Measurements from ENCODE around the gene AHSA1. TPM values are rescaled to one million over a fixed set of nuclear protein-coding genes. Genes with fewer than 3 reads are reported as not detected.

Gene AHSA1
- total RNA-seq, 4 donors from 2014 or later = 111 to 132 (median 116) TPM

DNA sequence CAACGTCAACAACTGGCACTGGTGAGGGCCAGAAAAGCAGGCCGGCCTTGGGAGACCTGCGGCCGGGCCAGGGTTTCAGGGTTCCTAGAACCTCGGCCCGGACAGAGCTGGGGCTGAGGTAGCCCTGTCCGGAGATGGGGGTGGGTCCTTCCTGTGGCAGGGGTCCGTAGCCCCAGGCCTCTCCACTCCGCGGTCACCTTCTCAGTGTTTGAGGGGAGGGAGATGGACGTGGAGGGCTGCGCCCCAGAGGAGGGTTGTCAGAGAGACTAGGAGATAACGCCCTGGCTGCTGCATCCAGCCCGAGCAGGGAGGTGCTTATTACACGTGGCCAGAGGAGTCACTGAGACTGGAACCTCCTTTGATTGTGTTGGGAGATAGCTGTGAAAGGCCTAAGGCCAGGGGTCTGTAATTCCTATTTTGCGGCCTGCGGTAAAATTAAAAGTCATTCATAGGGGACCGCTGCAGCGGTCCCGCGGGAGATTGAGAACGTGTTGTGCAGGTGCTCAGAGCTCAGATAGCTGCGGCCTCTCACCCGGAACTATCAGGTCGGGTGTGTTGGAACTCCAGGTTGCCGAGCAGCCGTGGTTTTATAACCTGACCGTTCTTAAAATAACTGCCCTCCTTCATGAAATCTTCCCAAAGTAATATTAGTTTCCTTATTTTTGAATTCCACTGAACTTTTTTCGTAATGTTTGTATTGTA lies 507 bp downstream of the AHSA1 start:
- TF ChIP-seq EP300 (IDR thresholded peaks at IDR 0.05) = no peak
- no peak for TF ChIP-seq POLR2AphosphoS5 (IDR thresholded peaks at IDR 0.05)
- TF ChIP-seq, protein P1, sequence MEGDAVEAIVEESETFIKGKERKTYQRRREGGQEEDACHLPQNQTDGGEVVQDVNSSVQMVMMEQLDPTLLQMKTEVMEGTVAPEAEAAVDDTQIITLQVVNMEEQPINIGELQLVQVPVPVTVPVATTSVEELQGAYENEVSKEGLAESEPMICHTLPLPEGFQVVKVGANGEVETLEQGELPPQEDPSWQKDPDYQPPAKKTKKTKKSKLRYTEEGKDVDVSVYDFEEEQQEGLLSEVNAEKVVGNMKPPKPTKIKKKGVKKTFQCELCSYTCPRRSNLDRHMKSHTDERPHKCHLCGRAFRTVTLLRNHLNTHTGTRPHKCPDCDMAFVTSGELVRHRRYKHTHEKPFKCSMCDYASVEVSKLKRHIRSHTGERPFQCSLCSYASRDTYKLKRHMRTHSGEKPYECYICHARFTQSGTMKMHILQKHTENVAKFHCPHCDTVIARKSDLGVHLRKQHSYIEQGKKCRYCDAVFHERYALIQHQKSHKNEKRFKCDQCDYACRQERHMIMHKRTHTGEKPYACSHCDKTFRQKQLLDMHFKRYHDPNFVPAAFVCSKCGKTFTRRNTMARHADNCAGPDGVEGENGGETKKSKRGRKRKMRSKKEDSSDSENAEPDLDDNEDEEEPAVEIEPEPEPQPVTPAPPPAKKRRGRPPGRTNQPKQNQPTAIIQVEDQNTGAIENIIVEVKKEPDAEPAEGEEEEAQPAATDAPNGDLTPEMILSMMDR (IDR thresholded peaks at IDR 0.05) = no peak
- Histone ChIP-seq H3K27me3 (no peaks in the 10 kb centered on the region), H3K4me3 (peak overlapping the region; percentile 87 to 99 (median 90)), H3K27ac (replicated peaks in 1 of 4) (peak overlapping the region; percentile 91 to 99 (median 92)), H3K9me3 (no peaks in the 10 kb centered on the region), H3K36me3 (peaks cover 36 to 43% (median 41%) of the 10 kb centered on the region in 4 donors), H3K4me1 (peaks cover 25 to 59% (median 34%) of the 10 kb centered on the region in 4 donors)
- intact Hi-C loops (cut with DNase I) = loop anchor here (2.0 to 5.0 kb wide), 6 partner anchors 81 to 264 kb away; partner anchors contain the start of genes ALKBH1, GSTZ1, POMT2 and SAMD15
- WGBS = under 1% methylated on average over 21 of the region's 29 CpGs
- DNase-seq (ENCODE audit: extremely low spot score) = no peak

DNA sequence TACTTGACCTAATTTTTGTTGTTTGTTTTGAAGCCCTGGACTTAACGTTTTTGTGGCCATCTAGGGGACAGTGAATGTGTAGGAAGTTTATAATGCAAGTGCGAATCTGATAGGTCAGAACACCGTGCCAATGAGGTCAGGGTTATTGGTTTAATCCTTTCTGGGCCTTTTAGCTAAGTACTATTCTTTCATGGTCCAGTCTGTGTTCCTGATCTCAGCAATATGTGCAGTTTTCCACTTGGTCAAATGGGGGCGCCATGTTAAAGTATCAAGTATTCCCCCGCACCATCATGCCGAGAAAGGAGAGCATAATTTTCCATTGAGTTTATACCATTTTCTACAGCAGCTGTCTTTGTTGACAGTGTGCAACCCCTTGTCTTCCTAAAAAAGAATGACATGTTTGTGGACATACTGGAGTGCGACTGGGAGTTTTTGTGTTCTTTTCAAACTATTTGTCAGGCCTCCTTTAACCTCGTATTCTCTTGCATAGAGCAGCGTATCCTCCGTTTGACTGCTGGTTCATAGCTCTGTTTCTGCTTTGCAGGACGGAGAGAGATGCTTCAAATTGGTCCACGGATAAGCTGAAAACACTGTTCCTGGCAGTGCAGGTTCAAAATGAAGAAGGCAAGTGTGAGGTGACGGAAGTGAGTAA lies 1.3 kb downstream of the AHSA1 start:
- Histone ChIP-seq H3K27me3 (no peaks in the 10 kb centered on the region), H3K27ac (replicated peaks in 1 of 4) (peak overlapping the region in 3 of 4 donors; percentile 92 to 99 (median 92)), H3K4me3 (peak overlapping the region; percentile 87 to 99 (median 90)), H3K4me1 (peaks cover 25 to 59% (median 34%) of the 10 kb centered on the region in 4 donors), H3K36me3 (peaks cover 43 to 48% (median 47%) of the 10 kb centered on the region in 4 donors), H3K9me3 (no peaks in the 10 kb centered on the region)
- TF ChIP-seq POLR2A (IDR thresholded peaks at IDR 0.05; ENCODE audit: low read depth) = no peak
- TF ChIP-seq, protein P1 (IDR thresholded peaks at IDR 0.05) = peak; percentile 41 to 58 (median 57)
- DNase-seq (ENCODE audit: extremely low spot score) = no peak
- 32% methylated on average over 13 of the region's 13 CpGs for WGBS
- intact Hi-C loops (cut with DNase I) = loop anchor here (2.0 to 5.0 kb wide), 6 partner anchors 82 to 263 kb away; partner anchors contain the start of genes ALKBH1, GSTZ1, POMT2 and SAMD15

DNA sequence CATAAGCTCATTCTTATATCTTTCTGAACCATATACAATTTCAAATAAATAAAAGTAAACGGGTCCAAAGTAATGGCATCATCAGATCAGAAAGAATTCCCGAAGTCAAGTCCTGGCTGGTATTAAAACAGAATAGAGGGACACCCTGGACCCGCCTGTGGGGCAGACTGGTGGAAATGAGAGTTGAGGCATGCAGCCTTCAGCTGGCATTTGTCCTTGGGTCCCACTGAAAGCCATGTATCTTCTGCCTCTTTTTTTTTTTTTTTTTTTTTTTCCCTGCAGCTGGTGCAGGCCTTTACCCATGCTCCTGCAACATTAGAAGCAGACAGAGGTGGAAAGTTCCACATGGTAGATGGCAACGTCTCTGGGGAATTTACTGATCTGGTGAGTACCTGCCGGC lies 9.9 kb downstream of the AHSA1 start:
- TF ChIP-seq EP300 (IDR thresholded peaks at IDR 0.05) (no peak), POLR2A (IDR thresholded peaks at IDR 0.05; ENCODE audit: low read depth) (no peak), POLR2AphosphoS5 (IDR thresholded peaks at IDR 0.05) (no peak)
- TF ChIP-seq, protein P1 (IDR thresholded peaks at IDR 0.05) = no peak
- Histone ChIP-seq H3K36me3 (peaks cover 61 to 76% (median 71%) of the 10 kb centered on the region in 4 donors), H3K27ac (replicated peaks in 1 of 4) (no peak overlapping the region), H3K27me3 (no peaks in the 10 kb centered on the region), H3K4me1 (no peaks in the 10 kb centered on the region), H3K9me3 (no peaks in the 10 kb centered on the region), H3K4me3 (no peak overlapping the region)
- no peak for DNase-seq (ENCODE audit: extremely low spot score)
- WGBS = 89% methylated on average over 5 of the region's 5 CpGs
- intact Hi-C loops (cut with DNase I) = no loop called here

DNA sequence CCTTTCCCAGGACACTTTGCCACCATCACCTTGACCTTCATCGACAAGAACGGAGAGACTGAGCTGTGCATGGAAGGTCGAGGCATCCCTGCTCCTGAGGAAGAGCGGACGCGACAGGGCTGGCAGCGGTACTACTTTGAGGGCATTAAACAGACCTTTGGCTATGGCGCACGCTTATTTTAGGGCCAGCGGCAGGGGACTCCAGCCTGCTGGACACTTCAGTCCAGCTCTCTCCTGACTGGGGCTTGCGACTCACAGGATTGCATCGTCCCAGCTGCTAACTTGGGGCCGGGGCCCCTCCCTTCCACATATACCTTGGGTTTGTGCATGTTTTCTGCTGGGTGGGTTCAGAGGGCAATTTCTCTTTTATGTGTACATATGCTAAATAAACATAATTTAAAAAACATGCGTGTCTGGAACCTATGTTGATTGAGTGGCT lies 11.2 kb downstream of the AHSA1 start:
- intact Hi-C loops (cut with DNase I) = no loop called here
- 95% methylated on average over 7 of the region's 14 CpGs for WGBS
- DNase-seq (ENCODE audit: extremely low spot score) = no peak

More for the DNA sequence above, 11.2 kb downstream of the AHSA1 start:
- Histone ChIP-seq H3K36me3 (peaks cover 49 to 63% (median 58%) of the 10 kb centered on the region in 4 donors), H3K9me3 (no peaks in the 10 kb centered on the region), H3K27ac (replicated peaks in 1 of 4) (no peak overlapping the region), H3K4me1 (no peaks in the 10 kb centered on the region), H3K4me3 (no peak overlapping the region), H3K27me3 (no peaks in the 10 kb centered on the region)
- TF ChIP-seq EP300 (IDR thresholded peaks at IDR 0.05) (no peak), POLR2AphosphoS5 (IDR thresholded peaks at IDR 0.05) (no peak), POLR2A (IDR thresholded peaks at IDR 0.05; ENCODE audit: low read depth) (no peak)
- TF ChIP-seq, protein P1 (IDR thresholded peaks at IDR 0.05) = no peak

Data from esophagus muscularis mucosa (tissue), 4 donors.